WERI-Rb-1 (cell line): ENCODE measurements around the gene HDLBP.

Experiments
- DNase-seq: peaks from one replicate; pipeline ENCODE4 v3.0.0-alpha.2; 2020
- H3K27ac ChIP-seq: fragments of 250-450 bp; sonication (Bioruptor Pico); 2 replicates; pipeline ENCODE4 v1.5.1; 2020; ENCODE audit warnings: mild to moderate bottlenecking, moderate library complexity
- H3K27me3 ChIP-seq: fragments of 250-450 bp; sonication (Bioruptor Pico); 2 replicates; pipeline ENCODE4 v1.5.1; 2021; ENCODE audit warnings: mild to moderate bottlenecking, low read depth, moderate library complexity; ENCODE audit not compliant: insufficient read depth, severe bottlenecking
- H3K36me3 ChIP-seq: fragments of 250-450 bp; sonication (Bioruptor Pico); 2 replicates; pipeline ENCODE4 v1.5.1; 2020; ENCODE audit warnings: mild to moderate bottlenecking, moderate library complexity
- H3K4me3 ChIP-seq: 2 replicates; pipeline ENCODE4 v1.5.1; 2011; ENCODE audit warnings: low read depth, mild to moderate bottlenecking, control low read depth, low read length
- H3K9me3 ChIP-seq: fragments of 250-450 bp; sonication (Bioruptor Pico); 2 replicates; pipeline ENCODE4 v1.5.1; 2021; ENCODE audit warnings: mild to moderate bottlenecking, moderate library complexity; ENCODE audit not compliant: severe bottlenecking
- TF ChIP-seq, protein P1 (sequence below): IDR thresholded peaks from 2 replicates; pipeline ENCODE4 v1.5.1; 2011; ENCODE audit warnings: low read depth, mild to moderate bottlenecking, control low read depth, inconsistent platforms, low read length

HDLBP gene

DNA sequence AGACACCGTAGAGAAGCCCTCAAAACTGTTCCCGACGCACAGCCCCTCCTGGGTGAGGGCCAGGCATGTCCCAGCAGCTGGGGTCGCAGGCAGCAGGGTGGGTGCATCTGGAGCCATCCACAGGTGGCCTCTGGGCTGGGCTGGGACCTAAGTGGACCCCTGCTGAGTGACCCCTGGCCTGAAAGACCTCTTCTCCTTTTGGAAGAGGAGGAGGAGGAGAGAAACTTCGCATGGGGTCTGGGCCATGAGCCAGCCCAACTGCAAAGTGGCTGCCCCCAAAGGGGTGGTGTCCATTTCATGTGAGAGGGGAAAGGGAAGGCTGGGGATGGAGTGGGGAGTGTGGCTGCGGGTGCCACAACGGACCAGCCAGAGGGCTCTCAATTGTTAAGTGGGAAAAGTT lies 101.9 kb downstream of the HDLBP start:
- H3K36me3 ChIP-seq = no peaks in the 10 kb centered on the region
- H3K4me3 ChIP-seq = no peak overlapping the region
- DNase-seq = no peak
- no peak overlapping the region for H3K27ac ChIP-seq
- H3K9me3 ChIP-seq = no peaks in the 10 kb centered on the region
- H3K27me3 ChIP-seq = no peaks in the 10 kb centered on the region
- TF ChIP-seq, protein P1, sequence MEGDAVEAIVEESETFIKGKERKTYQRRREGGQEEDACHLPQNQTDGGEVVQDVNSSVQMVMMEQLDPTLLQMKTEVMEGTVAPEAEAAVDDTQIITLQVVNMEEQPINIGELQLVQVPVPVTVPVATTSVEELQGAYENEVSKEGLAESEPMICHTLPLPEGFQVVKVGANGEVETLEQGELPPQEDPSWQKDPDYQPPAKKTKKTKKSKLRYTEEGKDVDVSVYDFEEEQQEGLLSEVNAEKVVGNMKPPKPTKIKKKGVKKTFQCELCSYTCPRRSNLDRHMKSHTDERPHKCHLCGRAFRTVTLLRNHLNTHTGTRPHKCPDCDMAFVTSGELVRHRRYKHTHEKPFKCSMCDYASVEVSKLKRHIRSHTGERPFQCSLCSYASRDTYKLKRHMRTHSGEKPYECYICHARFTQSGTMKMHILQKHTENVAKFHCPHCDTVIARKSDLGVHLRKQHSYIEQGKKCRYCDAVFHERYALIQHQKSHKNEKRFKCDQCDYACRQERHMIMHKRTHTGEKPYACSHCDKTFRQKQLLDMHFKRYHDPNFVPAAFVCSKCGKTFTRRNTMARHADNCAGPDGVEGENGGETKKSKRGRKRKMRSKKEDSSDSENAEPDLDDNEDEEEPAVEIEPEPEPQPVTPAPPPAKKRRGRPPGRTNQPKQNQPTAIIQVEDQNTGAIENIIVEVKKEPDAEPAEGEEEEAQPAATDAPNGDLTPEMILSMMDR = no peak

DNA sequence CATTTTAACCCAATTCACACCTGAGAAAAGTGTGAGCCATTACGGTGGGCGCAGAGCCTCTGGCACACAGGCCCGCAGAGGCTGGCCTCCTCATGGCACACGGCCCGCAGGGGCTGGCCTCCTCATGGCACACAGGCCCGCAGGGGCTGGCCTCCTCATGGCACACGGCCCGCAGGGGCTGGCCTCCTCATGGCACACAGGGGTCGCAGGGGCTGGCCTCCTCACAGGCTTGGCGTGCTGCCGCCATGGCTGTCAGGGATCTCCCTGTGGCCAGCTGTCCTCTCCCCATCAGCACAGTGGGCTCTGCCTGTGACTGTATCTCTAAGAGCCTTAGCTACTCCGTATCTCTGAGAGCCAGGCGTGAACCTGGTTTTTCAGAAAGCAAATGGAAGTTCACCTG lies 102.4 kb downstream of the HDLBP start:
- DNase-seq = no peak
- Histone ChIP-seq H3K36me3 (no peaks in the 10 kb centered on the region), H3K27me3 (no peaks in the 10 kb centered on the region), H3K4me3 (no peak overlapping the region), H3K9me3 (no peaks in the 10 kb centered on the region), H3K27ac (no peak overlapping the region)
- TF ChIP-seq, protein P1 = no peak

GRCh38 chr2:241211276-241211675 lies 104.2 kb downstream of the HDLBP start:
- H3K9me3 ChIP-seq = no peaks in the 10 kb centered on the region
- DNase-seq = peak; percentile 30
- H3K4me3 ChIP-seq = no peak overlapping the region
- H3K27ac ChIP-seq = no peak overlapping the region
- TF ChIP-seq, protein P1 = peak; percentile 44
- H3K36me3 ChIP-seq = no peaks in the 10 kb centered on the region
- no peaks in the 10 kb centered on the region for H3K27me3 ChIP-seq

DNA sequence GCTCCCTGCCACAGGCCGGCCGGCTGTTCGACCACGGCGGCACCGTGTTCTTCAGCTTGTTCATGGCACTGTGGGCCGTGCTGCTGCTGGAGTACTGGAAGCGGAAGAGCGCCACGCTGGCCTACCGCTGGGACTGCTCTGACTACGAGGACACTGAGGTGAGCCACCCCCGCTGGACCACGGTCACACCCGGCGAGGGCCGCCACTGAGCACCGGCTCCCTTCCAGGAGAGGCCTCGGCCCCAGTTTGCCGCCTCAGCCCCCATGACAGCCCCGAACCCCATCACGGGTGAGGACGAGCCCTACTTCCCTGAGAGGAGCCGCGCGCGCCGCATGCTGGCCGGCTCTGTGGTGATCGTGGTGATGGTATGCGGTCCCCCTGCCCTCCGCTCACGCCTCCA lies 106.2 kb downstream of the HDLBP start:
- no peak overlapping the region for H3K4me3 ChIP-seq
- H3K36me3 ChIP-seq = no peaks in the 10 kb centered on the region
- H3K9me3 ChIP-seq = no peaks in the 10 kb centered on the region
- TF ChIP-seq, protein P1 = no peak
- no peak overlapping the region for H3K27ac ChIP-seq
- DNase-seq = no peak
- H3K27me3 ChIP-seq = no peaks in the 10 kb centered on the region

DNA sequence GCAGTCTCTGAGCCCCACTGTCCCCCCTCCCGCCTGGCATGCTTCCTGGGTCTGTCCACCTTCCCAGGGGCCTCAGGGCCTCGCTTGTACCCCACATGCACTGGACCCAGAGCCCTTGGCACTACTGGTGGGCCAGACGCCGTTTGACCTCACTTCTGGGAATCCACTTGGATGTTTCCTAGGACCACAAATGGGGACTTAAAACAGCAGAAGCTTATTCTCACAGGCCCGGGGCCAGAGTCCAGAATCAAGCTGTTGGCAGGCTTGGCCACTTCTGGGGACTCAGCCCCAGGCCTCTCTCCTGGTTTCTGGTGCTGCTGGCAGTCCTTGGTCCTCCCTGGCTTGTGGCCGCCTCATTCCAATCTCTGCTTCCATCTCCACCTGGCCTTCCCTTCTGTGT lies 107.4 kb downstream of the HDLBP start:
- Histone ChIP-seq H3K9me3 (no peaks in the 10 kb centered on the region), H3K27ac (no peak overlapping the region), H3K36me3 (no peaks in the 10 kb centered on the region), H3K4me3 (no peak overlapping the region), H3K27me3 (no peaks in the 10 kb centered on the region)
- DNase-seq = no peak
- TF ChIP-seq, protein P1 = no peak

- no peak overlapping the region for H3K27ac ChIP-seq
- TF ChIP-seq, protein P1 = no peak
- H3K4me3 ChIP-seq = no peak overlapping the region
- no peaks in the 10 kb centered on the region for H3K27me3 ChIP-seq
- H3K9me3 ChIP-seq = no peaks in the 10 kb centered on the region
- no peak for DNase-seq
- H3K36me3 ChIP-seq = no peaks in the 10 kb centered on the region
Observed at GRCh38 chr2:241207641-241208040, 107.8 kb downstream of the HDLBP start.
